WI38 (cell line): Measurements from ENCODE around the gene CSF1.
"Not testable (repeated sequence)": the region's sequence is repeated elsewhere in the genome, so short reads cannot be mapped to it uniquely, and the experiment has no call there.

Experiments used
- H3K4me3 ChIP-seq: 2 replicates; pipeline ENCODE4 v1.5.1; 2011; ENCODE audit warnings: low read depth, mild to moderate bottlenecking, control low read depth, low read length
- CTCF ChIP-seq: IDR thresholded peaks from 2 replicates; pipeline ENCODE4 v1.5.1; 2012; ENCODE audit warnings: low read depth, mild to moderate bottlenecking, control low read depth, low read length

The CSF1 gene

GRCh38 chr1:109873278-109874175 is 37.1 kb upstream of the CSF1 start:
- no peak overlapping the region for H3K4me3 ChIP-seq

GRCh38 chr1:109874445-109874844 is 36.2 kb upstream of the CSF1 start:
- TF ChIP-seq CTCF = no peak
- H3K4me3 ChIP-seq = no peak overlapping the region

More at GRCh38 chr1:109873278-109874175, 37.1 kb upstream of the CSF1 start:
- no peak for TF ChIP-seq CTCF

GRCh38 chr1:109875874-109876273 is 34.8 kb upstream of the CSF1 start:
- no peak for TF ChIP-seq CTCF
- no peak overlapping the region for H3K4me3 ChIP-seq

GRCh38 chr1:109876617-109877316 is 33.9 kb upstream of the CSF1 start:
- no peak for TF ChIP-seq CTCF
- no peak overlapping the region for H3K4me3 ChIP-seq

GRCh38 chr1:109877317-109877771 is 33.3 kb upstream of the CSF1 start:
- H3K4me3 ChIP-seq = peak overlapping the region; percentile 5; the same call in 1 of the 2 replicates
- 0 out of 2 replicates have a peak, but pooled peaks have one; percentile 25 for TF ChIP-seq CTCF

- peak overlapping the region; percentile 5; the same call in 1 of the 2 replicates for H3K4me3 ChIP-seq
- TF ChIP-seq CTCF = no peak
These were observed 32.9 kb upstream of the CSF1 start for GRCh38 chr1:109877776-109878175.

GRCh38 chr1:109878531-109879104 is 32.0 kb upstream of the CSF1 start:
- no peak for TF ChIP-seq CTCF
- no peak overlapping the region for H3K4me3 ChIP-seq

- not testable (repeated sequence) for H3K4me3 ChIP-seq
These were observed 31.3 kb upstream of the CSF1 start for GRCh38 chr1:109879371-109879770.
